GM21723 (cell line): ENCODE data around the gene TOR3A.
"Not testable (repeated sequence)": the region's sequence is repeated elsewhere in the genome, so short reads cannot be mapped to it uniquely, and the experiment has no call there.

Experiments
- ATAC-seq: cut with Tn5 transposase; IDR thresholded peaks from one replicate; pipeline ENCODE4 v1.9.1; 2021; ENCODE audit warnings: mild to moderate bottlenecking, moderate library complexity; ENCODE audit not compliant: unreplicated experiment

TOR3A gene

DNA sequence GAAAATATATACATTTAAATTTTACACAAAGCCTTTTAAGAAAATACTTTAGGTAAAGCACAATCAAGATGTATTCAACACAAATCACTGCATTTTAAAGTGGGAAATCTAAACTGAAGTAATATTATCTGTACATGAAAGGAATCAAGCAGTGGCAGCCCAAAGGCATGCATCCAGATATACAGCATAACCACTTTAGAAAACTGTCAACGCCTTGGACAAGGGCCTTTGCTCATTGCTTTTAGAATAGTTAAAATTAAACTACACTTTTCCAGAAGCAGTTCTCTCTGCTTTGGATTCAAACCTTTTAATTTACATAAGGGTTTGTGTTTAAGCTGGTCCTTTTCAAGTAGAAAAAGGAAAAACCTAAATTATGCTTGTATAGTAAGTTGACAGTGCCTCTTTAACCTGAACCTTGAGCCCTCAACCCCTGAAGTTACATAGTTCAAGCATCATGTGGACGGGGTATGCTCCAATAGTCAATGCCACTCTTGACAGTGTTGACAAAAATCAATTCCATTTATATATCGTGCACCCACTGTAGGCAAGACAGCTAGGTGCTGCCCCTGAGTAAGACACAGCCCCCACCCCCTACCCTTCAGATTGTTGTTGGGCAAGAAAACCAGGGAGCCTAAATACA, 22.9 kb downstream of the TOR3A start:
- no peak for ATAC-seq

DNA sequence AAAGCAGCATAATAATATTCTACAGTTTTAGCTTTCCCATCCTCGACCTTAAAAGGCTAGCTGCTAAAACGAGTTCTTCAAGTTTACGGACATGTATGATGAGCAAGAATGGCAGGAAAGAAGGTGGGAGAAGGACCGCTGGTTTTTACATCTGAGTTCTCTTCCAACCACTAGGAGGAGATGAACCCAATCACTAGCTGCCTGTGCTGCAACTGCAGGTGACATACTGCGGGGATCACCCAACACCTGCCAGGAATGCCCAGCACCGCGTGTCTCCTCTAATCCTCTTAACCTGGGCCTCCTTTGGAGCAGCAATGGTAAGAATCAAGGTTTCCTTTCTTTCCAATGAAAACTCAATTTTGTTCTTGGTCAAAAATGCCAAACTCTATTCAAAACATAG, 23.5 kb downstream of the TOR3A start:
- no peak for ATAC-seq

DNA sequence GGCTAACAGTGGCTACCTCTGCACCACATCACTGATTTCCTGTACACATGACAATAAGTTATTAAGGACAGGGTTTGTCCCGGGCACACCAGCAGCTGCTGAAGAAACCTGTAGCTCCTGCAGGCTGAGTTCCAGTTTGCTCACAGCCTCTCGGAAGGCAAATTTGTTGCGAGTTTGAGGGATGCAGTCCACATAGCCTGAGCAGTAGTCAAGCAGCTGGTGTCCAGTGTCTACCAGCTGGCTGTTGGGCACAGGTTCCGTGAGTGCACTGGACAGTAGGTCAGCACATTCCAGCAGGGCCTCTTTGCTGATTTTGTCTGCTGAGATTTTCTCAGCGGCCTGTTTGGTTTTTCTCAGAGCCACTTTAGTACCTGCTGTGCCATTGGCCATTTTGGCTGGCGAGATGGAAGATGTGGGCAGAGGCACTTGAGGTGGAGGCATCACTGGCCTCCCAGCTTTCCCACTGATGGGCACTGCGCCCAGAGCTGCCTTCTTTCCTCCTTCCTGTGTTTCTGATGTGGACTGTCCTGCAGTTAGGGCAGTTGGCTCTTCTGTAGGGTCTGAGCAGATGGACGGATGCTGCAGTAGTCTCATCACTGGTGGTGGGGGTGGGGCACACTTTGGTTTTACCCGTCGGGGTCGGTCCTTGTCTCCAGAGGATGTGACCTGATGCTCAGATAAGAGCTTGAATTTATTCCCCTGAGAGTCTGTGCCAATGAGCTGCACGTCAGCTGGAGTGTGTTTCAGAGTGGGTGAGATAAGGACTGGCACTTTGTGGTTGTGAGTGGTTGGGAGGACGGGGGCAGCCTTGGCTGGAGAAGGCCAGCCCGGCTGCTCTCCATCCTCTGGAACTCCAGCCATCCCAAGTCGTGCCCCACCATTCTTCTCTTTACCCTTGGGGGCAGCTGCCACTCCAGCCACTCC, 26.1 kb downstream of the TOR3A start:
- no peak for ATAC-seq

DNA sequence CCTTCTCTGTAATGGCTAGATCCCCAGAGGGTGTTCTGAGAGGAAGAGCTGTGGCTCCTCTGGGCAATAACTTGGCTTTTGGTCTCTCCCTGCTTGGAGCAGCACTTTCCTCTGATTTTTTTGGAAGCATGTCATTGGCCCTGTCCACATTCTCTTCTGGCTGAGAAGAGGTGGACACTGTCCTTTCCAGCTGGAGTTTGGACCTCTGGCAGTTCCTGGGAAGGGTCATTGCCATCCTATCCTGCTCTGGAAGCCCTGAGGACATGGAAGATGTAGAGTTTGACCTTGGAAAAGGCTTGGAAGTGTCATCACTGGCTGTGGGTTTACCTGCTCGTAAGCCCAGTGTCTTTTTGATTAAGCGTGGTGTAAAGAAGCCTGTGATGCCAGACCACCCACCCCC, 26.8 kb downstream of the TOR3A start:
- no peak for ATAC-seq

DNA sequence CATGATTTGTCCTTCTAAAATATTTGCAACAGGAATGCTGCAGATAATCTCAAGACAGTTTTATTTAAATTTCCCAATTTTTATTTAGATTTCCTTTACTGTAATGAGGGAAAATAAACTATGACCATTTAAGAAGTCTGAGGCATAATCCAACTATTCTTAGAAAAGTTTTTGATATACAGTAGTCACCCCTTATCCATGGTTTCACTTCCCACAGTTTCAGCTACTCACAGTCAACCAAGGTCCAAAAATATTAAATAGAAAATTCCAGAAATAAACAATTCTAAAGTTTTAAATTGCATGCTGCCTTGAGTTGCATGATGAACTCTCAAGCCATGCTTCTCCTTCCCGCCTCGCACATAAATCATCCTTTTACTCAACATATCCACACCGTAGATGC, 33.3 kb downstream of the TOR3A start:
- no peak for ATAC-seq

DNA sequence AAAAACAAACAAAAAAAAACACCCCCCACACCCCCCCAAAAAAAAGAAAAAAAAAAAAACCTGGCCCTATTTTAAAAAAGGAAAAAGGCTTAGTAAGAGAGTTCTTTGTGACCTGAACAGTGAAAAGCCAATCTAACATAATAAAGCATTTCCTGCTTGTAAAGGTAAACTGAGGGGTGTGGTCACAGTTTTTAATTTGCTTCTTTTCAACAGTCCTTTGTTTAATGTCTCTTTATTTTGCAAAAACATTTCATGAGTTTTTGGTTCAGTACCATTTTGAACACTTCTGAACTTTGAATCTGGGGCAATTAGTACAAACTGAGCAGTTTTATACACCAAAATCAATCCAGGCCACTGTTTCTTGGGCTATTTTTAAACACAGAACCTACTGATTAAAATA, 37.6 kb downstream of the TOR3A start:
- ATAC-seq = no peak

DNA sequence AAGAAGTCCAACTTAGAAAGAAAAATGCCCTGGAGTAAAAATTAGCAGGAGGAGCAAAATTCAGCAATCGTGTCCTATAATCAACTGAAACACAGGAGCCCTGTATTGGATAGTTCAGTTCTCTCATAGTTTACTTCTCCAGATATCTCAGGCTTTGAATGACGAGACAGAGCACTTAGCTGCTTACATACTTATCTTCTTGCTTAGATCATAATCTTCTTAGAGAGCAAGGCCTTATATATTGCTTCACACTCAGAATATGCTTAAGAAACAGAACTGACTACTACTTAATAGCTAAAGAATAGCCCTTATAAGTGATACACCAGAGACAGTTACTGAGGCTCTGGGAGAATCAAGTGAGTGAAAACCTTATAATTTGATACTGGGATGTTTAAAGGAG, 38.9 kb downstream of the TOR3A start:
- ATAC-seq = no peak

DNA sequence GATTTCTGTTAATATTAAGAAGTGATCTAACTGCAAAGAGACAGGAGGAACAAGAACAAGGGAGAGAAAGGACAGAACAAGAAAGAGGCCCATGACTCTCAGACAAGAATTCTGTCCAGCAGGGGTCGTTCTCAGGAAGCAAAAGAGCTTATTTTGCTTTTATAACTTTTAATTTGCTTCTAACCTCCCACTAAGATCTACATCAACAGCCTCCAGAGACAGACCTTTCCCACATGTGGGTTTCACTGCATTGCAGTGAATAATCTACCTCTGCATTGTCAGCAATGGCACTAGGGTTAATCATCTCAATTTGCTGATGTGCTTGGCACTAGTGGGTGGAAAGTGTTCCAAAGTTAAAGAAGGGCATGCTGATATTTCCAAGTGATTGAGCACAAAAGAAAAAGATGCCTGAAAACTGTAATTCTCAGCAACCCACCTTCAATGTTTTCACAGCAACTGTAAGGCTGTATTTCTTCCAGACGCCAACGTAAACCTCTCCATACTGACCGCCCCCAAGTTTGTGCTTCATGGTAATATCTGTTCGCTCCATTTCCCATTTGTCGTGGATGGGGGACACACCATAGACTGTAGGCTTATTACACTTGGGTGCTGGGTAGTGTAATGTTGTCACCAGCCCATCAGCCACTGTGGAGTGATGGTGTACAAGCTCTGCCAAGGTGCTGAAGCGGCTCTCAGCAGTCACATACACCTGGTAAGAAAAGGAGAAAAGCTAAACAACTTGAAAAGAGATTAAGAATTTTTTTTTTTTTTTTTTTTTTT, 39.5 kb downstream of the TOR3A start:
- no peak for ATAC-seq

DNA sequence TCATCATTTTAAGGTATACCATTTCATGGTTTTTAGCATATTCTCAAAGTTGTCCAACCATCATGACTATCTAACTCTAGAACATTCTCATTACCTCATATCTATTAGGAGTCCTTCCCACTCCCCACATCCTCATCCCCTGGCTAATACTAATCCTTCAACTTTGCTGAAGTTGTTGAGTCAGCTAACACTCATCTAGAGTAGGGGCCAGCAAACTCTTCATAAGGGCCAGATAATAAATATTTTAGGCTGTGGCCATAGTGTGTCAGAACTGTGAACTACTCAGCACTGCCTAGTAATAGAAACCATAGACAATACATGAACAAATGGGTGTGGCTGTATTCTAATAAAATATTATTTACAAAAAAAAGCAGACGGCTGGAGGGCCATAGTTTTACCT, 43.0 kb downstream of the TOR3A start:
- ATAC-seq = no peak

DNA sequence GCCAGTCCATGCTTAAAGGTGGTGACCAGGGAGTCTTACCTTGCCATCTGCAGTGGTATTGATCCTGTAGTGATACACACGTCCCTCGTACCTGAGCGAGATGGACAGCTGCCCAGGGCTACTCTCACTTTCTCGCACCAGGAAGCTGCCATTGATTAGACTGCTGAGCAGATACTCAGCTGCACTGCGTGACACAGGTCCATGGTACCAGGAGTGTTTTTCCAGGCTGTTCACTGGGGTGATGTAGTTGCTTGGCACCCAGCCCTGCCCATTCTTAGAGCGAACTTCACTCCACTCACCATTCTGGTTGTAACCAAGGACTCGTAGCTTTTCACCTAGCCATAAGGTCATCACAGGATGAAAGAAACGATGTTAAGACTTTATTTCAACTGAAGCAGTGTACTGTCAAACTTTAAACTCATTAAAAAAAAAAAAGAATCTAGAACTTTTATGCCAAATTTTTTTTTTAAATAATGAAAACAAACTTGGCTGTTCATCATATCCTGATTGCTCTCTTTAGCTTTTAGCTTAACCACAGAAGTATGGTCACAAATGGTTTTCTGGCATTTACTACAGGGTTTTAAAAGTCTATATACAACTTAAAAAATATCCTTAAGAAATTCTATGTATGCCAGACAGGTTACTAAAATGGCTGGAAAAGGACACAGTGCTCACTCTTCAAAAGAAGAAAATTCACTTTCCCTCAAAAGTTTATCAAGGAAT, 44.6 kb downstream of the TOR3A start:
- no peak for ATAC-seq

DNA sequence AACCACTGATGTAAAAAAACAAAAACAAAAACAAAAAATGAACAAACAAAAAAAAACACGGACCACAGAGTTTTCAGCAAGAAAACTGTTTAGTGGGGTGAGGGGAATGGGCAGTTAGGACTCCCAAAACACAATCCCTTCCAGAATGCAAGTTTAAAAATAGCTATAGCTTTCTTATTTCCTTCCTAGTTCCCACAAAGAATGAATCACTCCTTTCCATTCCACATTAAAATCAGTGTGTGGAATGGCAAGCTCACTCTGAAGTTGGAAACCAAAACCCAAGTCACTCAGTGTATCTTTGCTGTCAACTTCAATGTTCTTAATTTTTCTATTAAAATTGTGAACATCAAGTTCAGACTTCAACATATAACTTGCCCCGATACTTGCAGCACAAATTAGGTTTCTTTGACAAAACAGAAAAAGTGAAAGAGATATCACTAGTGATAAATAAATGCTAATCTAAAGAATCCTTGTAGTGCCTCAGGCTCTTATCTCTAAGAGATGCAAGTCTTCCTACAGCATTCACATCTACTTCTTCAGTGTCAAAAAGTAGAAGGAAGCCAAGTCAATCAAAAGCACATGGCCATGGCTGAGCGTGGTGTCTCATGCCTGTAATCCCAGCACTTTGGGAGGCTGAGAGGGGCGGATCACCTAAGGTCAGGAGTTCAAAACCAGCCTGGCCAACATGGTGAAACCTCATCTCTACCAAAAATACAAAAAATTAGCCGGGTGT, 45.5 kb downstream of the TOR3A start:
- no peak for ATAC-seq

DNA sequence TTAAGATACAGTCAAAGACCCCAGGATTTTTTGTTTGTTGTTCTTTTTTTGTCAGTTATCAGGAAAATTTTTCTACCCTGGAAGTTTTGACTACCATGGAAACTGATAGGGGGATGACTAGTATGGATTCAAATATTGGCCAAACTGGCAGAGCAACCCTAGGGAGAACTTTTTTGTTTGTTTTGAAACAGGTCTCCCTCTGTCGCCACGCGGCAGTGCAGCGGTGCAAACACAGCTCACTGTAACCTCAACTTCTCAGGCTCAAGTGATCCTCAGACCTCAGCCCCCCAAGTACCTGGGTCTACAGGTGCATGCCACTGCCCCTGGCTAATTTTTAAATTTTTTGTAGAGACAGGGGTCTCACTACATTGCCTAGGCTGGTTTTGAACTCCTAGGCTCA, 46.6 kb downstream of the TOR3A start:
- no peak for ATAC-seq

DNA sequence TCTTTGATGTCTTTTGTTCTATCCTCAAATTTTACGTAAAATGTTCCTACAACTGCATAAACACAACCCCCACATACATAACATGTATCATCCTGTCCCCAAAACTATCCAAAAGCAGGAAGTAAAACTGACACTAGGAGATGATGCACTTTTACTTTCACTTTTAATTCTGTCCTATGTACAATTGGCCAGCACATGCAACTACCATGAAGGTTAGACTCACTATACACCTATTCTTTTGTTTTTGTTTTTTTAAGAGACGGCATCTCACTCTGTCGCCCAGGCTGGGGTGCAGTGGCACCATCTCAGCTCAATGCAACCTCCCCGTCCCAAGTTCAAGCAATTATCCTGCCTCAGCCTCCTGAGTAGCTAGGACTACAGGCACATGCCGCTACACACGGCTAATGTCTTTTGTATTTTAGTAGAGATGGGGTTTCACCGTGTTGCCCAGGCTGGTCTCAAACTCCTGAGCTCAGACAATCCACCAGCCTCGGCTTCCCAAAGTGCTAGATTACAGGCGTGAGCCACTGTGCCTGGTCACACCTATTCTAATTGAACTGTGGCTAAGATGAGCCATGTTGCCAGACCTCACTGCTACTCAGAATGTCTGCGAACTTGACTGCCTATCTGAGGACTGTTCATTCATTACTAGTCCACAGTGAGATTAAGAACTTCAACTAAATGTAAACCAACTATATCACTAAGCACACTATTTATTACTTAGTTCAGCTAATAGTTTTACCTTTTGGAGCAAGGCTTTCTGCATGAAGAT, 48.0 kb downstream of the TOR3A start:
- ATAC-seq = peak; percentile 99

DNA sequence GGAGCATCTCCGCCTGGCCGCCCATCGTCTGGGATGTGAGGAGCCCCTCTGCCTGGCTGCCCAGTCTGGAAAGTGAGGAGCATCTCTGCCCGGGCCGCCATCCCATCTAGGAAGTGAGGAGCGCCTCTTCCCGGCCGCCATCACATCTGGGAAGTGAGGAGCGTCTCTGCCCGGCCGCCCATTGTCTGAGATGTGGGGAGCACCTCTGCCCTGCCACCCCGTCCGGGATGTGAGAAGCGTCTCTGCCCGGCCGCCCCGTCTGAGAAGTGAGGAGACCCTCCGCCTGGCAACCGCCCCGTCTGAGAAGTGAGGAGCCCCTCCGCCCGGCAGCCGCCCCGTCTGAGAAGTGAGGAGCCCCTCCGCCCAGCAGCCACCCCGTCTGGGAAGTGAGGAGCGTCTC, 53.3 kb downstream of the TOR3A start:
- not testable (repeated sequence) for ATAC-seq

DNA sequence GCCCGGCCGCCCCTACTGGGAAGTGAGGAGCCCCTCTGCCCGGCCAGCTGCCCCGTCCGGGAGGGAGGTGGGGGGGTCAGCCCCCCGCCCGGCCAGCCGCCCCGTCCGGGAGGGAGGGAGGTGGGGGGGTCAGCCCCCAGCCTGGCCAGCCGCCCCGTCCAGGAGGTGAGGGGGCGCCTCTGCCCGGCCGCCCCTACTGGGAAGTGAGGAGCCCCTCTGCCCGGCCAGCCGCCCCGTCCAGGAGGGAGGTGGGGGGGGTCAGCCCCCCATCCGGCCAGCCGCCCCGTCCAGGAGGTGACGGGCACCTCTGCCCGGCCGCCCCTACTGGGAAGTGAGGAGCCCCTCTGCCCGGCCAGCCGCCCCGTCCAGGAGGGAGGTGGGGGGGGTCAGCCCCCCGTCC, 53.8 kb downstream of the TOR3A start:
- not testable (repeated sequence) for ATAC-seq

DNA sequence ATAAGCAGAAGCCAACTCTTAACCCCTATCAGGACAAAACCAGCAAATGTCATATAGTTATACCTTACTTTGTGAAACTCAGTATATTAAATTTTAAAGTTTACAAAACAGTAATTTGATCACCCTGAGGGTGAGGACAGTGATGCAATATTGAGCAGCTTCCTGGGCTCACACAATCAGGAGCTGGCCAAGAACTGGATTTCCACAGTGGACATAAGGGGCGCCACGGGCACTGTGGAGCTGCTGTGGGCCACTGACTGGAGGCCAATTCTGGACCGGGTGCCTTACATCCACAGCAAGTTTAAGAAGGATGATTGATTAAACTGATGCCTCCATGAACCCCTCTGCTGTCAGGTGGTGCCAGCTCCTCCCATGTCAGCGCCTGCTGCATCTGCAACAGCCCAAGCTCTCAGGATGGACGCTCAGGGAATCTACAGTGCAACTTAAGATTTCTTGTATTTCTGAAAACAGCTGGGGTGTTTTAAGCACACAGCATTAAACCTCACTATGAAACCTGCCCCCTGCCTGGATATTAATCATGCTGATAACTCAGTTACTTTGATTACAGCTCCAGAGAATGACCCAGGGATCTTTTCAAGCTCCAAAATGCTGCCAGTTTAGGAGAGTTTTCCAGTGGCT, 55.9 kb downstream of the TOR3A start:
- no peak for ATAC-seq

DNA sequence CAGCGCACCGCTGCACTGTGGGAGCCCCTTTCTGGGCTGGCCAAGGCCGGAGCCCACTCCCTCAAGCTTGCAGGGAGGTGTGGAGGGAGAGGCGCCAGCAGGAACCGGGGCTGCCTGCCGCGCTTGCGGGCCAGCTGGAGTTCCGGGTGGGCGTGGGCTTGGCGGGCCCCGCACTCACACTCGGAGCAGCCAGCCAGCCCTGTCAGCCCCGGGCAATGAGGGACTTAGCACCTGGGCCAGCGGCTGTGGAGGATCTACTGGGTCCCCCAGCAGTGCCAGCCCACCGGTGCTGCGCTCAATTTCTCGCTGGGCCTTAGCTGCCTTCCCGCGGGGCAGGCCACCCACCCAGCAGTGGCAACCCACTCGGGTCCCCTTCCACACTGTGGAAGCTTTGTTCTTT, 56.9 kb downstream of the TOR3A start:
- not testable (repeated sequence) for ATAC-seq

DNA sequence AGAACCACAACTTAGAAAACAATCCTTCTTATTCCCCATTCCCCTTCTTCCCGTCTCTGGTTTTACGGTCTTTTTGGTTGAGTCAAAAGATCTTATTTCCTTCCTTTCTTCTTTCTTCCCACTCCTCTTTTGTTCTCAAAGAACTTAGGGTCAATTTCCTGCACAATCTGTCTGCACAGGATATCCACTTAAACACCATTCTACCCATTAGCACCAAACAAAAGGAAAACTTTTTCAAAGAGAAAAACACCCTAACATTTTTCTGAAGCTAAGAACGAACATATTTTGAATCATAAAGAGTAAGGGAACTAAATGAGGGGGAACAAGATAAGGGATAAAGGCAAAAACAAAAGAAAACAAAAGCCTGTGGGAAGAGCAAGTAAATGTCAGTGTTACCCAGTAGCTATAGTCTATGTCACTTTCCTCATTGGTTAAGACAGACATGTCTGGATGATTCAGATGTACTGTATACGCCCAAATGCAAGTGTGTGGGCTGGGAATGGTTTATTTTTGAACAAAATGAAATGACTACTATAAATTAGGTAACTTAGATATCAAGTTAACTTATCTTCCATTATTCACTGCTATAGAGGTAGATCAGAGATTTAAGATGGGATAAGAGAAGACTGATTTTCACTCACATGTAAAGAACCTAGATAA, 59.9 kb downstream of the TOR3A start:
- ATAC-seq = no peak

DNA sequence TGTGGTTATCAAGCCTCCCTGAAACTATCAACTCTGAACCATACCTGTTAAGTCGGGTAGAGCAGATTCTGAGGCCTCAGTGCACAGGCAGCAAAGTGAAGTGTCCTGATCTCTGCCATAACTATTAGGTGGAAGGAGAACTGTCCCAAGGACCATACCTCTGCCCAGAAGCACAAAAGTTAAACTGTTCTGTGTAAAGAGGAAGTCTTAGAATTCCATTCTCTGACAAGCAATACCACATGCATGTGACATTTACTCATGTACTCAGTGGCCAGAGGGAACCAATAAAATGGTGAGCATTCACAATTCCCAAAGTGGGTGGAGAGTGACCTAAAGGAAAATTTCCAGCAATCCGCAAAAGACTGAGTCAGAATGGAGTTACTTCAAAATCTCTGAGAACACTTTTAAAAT, 61.0 kb downstream of the TOR3A start:
- ATAC-seq = no peak
